ENCODE measurements around the gene DSC3.

- TF ChIP-seq SP1 (IDR thresholded peaks at IDR 0.05) (no peak), LEF1 (IDR thresholded peaks at IDR 0.05; ENCODE audit: borderline replicate concordance) (no peak), SUZ12 (IDR thresholded peaks at IDR 0.05) (no peak), FOXA1 (IDR thresholded peaks at IDR 0.05) (no peak), HDGF (IDR thresholded peaks at IDR 0.05; ENCODE audit: borderline replicate concordance) (no peak), ELF4 (IDR thresholded peaks at IDR 0.05) (no peak), FOXM1 (IDR thresholded peaks at IDR 0.05; ENCODE audit: borderline replicate concordance) (no peak)
Observed at GRCh38 chr18:30965237-30965636, 77.3 kb downstream of the DSC3 start.
